Body of pancreas (tissue), 4 donors: ENCODE measurements around the gene CERK.

Source experiments
- POLR2A ChIP-seq, 3 donors: fragments of 450-650 bp; IDR thresholded peaks; one replicate each; pipeline ENCODE4 v1.6.1; 2016; ENCODE audit warnings: antibody characterized with exemption in 3 of 3, mild to moderate bottlenecking in 2 of 3
- TF ChIP-seq, protein P1 (sequence below), 7 experiments: fragments of 450-650 bp in 4 of 7; fragments of 200-600 bp in 3 of 7; sonication (generic) in 3 of 7; IDR thresholded peaks; one replicate each; pipeline ENCODE4 v1.5.1; 2016 to 2019; ENCODE audit warnings: antibody characterized with exemption in 7 of 7

GRCh38 chr22:46761017-46761416 is 23.0 kb upstream of the CERK start:
- TF ChIP-seq, protein P1, sequence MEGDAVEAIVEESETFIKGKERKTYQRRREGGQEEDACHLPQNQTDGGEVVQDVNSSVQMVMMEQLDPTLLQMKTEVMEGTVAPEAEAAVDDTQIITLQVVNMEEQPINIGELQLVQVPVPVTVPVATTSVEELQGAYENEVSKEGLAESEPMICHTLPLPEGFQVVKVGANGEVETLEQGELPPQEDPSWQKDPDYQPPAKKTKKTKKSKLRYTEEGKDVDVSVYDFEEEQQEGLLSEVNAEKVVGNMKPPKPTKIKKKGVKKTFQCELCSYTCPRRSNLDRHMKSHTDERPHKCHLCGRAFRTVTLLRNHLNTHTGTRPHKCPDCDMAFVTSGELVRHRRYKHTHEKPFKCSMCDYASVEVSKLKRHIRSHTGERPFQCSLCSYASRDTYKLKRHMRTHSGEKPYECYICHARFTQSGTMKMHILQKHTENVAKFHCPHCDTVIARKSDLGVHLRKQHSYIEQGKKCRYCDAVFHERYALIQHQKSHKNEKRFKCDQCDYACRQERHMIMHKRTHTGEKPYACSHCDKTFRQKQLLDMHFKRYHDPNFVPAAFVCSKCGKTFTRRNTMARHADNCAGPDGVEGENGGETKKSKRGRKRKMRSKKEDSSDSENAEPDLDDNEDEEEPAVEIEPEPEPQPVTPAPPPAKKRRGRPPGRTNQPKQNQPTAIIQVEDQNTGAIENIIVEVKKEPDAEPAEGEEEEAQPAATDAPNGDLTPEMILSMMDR (IDR thresholded peaks at IDR 0.05), result no peak
- TF ChIP-seq POLR2A (IDR thresholded peaks at IDR 0.05), result no peak
